Tibial artery (tissue), 4 donors: ENCODE results near the gene DCTN2.
A peak's percentile ranks its signal among the peaks of the same experiment; 100 is the strongest.

Experiments used
- DNase-seq, 2 donors: peaks; one replicate each; pipeline ENCODE4 v3.0.0-alpha.2; 2019
- H3K27ac ChIP-seq, 2 donors: fragments of 200-600 bp; sonication (generic) in 1 of 2; 1 replicate in 1 of 2; 2 replicates in 1 of 2; pipeline ENCODE4 v1.5.1; 2018 to 2019; ENCODE audit warnings: mild to moderate bottlenecking in 1 of 2
- H3K27me3 ChIP-seq, 2 donors: fragments of 200-600 bp; sonication (generic) in 1 of 2; one replicate each; pipeline versions ENCODE4 v1.5.1 to v1.6.0; 2016 to 2019
- H3K36me3 ChIP-seq, 3 donors: fragments of 200-600 bp; sonication (generic) in 2 of 3; one replicate each; pipeline ENCODE4 v1.5.1; 2016 to 2019; ENCODE audit warnings: mild to moderate bottlenecking in 2 of 3
- H3K4me1 ChIP-seq, 4 donors: fragments of 200-600 bp; sonication (generic) in 2 of 4; 1 replicate in 3 of 4; 2 replicates in 1 of 4; pipeline ENCODE4 v1.5.1; 2016 to 2019
- H3K4me3 ChIP-seq, 2 donors: fragments of 200-600 bp; sonication (generic) in 1 of 2; 1 replicate in 1 of 2; 2 replicates in 1 of 2; pipeline ENCODE4 v1.5.1; 2018 to 2019; ENCODE audit warnings: mild to moderate bottlenecking in 2 of 2
- H3K9me3 ChIP-seq, 3 donors: fragments of 200-600 bp; sonication (generic) in 1 of 3; one replicate each; pipeline ENCODE4 v1.5.1; 2016 to 2019
- CTCF ChIP-seq, 2 experiments: fragments of 200-600 bp in 1 of 2; fragments of 450-650 bp in 1 of 2; IDR thresholded peaks; one replicate each; pipeline ENCODE4 v1.5.1; 2017 to 2019; ENCODE audit warnings: antibody characterized with exemption in 2 of 2, mild to moderate bottlenecking in 1 of 2, moderate library complexity in 1 of 2
- intact Hi-C: fragments of 100-400 bp; cut with DNase I; formaldehyde crosslinking; loops from one replicate; pipeline ENCODE4 v1.15.0; 2023; ENCODE audit warnings: low total_unique reads

DCTN2 gene

GRCh38 chr12:57553343-57554202, 6.6 kb upstream of the DCTN2 start:
- Histone ChIP-seq H3K36me3 (no peaks in the 10 kb centered on the region), H3K4me1 (peaks cover 0 to 12% (median 9%) of the 10 kb centered on the region in 4 donors), H3K9me3 (no peaks in the 10 kb centered on the region), H3K27ac (no peak overlapping the region), H3K4me3 (no peak overlapping the region), H3K27me3 (peaks cover 0 to 24% of the 10 kb centered on the region in 2 donors)
- DNase-seq, result no peak
- intact Hi-C loops, result no loop called here
- TF ChIP-seq CTCF (IDR thresholded peaks at IDR 0.05), result no peak

- Histone ChIP-seq H3K4me3 (no peak overlapping the region), H3K4me1 (peaks cover 0 to 12% (median 9%) of the 10 kb centered on the region in 4 donors), H3K36me3 (no peaks in the 10 kb centered on the region), H3K27me3 (peaks cover 0 to 29% of the 10 kb centered on the region in 2 donors), H3K9me3 (no peaks in the 10 kb centered on the region), H3K27ac (no peak overlapping the region)
- TF ChIP-seq CTCF (IDR thresholded peaks at IDR 0.05), result no peak
- intact Hi-C loops, result no loop called here
- DNase-seq, result no peak
Measured at GRCh38 chr12:57552835-57553313, 5.9 kb upstream of the DCTN2 start.

DNA sequence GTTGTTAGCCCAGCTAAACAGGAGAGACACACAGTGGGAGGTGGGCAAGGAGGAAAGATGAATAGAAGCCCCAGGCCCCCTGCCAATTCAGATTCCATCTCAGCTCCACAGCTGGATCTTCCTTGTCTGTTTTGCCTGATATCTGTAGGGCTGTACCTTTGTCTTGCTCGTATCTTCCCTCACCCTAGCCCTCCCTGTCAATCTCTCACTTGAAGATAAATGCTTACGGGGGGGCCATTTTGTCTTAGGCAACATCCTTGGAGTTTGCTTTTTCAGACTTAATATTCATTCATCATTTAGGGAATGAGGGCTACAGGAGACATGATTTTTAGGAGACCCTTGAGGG, 5.3 kb upstream of the DCTN2 start:
- no peak overlapping the region for H3K4me3 ChIP-seq
- no peak for TF ChIP-seq CTCF (IDR thresholded peaks at IDR 0.05)

GRCh38 chr12:57551637-57552305, 4.8 kb upstream of the DCTN2 start:
- no peaks in the 10 kb centered on the region for H3K36me3 ChIP-seq
- H3K27me3 ChIP-seq, result peaks cover 0 to 29% of the 10 kb centered on the region in 2 donors
- intact Hi-C loops, result no loop called here
- H3K4me3 ChIP-seq, result no peak overlapping the region
- DNase-seq, result peak in 1 of 2 donors; percentile 23
- H3K9me3 ChIP-seq, result no peaks in the 10 kb centered on the region
- H3K27ac ChIP-seq, result no peak overlapping the region
- H3K4me1 ChIP-seq, result peaks cover 0 to 12% (median 9%) of the 10 kb centered on the region in 4 donors
- TF ChIP-seq CTCF (IDR thresholded peaks at IDR 0.05), result no peak

More for the DNA sequence above, 5.3 kb upstream of the DCTN2 start:
- Histone ChIP-seq H3K4me1 (peaks cover 0 to 12% (median 9%) of the 10 kb centered on the region in 4 donors), H3K9me3 (no peaks in the 10 kb centered on the region), H3K27ac (no peak overlapping the region), H3K27me3 (peaks cover 0 to 29% of the 10 kb centered on the region in 2 donors), H3K36me3 (no peaks in the 10 kb centered on the region)
- DNase-seq, result no peak
- intact Hi-C loops, result no loop called here

DNA sequence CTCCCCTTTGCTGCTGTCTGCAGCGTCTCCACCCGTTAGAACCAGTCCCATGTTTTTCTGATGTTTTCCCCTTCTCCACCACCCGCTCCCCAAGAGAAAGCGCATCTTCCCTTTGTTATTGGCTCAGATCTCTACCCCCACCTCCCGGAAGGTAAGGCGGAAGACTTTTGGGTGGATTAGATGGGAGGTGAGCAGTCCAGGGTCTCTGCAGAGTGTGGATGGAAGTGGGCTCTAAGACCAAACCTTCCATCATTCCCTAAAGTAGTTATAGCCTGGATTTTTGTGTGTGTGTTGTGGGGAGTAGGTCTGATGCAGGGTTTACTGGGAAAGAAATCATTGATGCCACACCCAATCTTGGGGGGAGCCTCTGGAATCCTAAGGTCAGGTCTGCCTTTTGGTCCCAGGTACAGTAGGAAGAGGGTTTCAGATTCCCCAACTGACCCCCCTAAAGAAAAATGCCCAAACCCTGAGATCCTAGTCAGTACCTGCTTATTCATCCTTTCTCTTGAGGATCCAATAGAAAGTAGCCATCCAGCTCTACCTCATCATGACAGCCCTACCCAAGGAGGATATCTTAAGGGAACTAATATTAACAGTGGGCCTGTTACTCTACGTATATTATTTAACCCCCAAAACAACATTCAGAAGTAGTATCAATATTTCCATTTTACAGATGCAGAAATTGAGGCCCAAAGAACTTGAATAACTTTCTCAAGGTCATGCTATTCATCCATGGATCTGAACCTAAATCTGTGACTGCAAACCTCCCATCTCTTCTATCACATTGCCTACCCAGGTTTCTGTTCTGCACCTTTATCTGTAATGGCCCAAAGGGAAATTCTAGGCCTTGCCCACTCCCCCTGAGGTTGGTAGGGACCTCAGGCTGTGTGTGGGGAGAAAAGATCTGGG, 3.9 kb upstream of the DCTN2 start:
- Histone ChIP-seq H3K27me3 (peaks cover 0 to 29% of the 10 kb centered on the region in 2 donors), H3K27ac (no peak overlapping the region), H3K36me3 (no peaks in the 10 kb centered on the region), H3K4me1 (peaks cover 0 to 17% (median 14%) of the 10 kb centered on the region in 4 donors), H3K9me3 (no peaks in the 10 kb centered on the region), H3K4me3 (peak overlapping the region; percentile 41 to 45)
- intact Hi-C loops, result no loop called here
- peak in 1 of 2 donors; percentile 12 for DNase-seq
- TF ChIP-seq CTCF (IDR thresholded peaks at IDR 0.05), result no peak
